Aortic smooth muscle cell (primary cell): ENCODE measurements around the gene NUBP1. TPM values are rescaled to one million over a fixed set of nuclear protein-coding genes. Genes with fewer than 3 reads are reported as not detected.

Source experiments
- total RNA-seq: library from RNA; depleted of rRNA; stranded (reverse); fragments of >200 nt; gene quantifications from 2 replicates; pipeline ENCODE4 v1.2.3, GENCODE V29; 2014

Gene NUBP1
- total RNA-seq, result 21.0 and 21.9 TPM in 2 replicates

DNA sequence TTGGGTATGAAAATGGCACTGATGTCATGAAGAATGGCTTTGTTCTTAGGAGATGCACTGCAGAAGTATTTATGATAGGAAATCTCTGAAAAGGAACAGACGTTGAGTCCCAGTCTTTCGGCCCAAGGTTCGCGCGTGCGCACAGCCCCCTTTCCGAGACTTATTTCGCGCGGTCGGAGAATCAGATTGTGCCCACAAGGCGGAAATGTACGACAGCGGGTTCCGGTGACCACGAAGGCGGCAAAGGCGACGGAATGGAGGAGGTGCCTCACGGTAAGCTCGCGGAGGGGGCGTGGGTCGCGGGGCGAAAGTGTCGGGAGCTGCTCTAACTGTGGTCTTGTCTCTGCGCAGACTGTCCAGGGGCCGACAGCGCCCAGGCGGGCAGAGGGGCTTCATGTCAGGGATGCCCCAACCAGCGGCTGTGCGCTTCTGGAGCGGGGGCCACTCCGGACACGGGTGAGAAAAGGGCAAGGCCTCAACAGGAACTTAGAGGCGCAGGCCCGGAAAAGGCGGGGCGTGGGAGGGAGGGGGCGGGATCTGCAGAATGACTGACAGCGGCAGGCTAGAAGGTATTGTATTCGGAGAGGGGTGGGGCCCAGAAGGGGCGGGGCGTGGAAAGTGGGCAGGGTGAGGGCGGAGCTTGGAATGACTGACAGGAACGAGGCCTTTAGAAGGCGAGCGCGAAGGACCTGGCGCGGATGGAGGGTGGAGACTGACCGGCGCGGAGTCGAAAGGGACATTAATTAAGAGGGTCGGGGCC is at the start of gene NUBP1:
TSS of gene NUBP1 (plus strand) at position 233 of the 760 bp plus-strand sequence. CDS start at position 255, 22 bp downstream.

DNA sequence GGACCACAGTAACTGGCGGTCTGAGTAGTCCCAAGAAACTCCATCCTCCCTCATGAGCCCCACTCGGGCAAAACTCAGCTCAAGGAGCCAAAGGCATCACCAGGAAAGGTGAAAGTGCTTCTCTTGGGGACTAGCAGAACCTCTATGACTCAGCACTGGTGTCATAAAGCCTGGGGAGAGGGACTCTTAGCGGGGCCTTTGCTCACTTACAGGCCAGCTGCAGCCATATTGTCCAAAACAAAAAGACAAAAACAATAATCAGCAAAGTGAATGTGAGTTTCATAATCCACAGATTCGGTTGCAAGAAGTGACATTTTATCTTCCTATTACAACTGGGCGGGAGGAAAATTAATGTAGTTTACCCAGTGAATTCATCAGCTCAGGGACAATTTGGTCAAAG is 48.8 kb upstream of the NUBP1 start, which contains the start of gene TEKT5:
TSS of gene TEKT5 (minus strand) at position 101 of the 400 bp plus-strand sequence. CDS start at position 44, 57 bp downstream.

DNA sequence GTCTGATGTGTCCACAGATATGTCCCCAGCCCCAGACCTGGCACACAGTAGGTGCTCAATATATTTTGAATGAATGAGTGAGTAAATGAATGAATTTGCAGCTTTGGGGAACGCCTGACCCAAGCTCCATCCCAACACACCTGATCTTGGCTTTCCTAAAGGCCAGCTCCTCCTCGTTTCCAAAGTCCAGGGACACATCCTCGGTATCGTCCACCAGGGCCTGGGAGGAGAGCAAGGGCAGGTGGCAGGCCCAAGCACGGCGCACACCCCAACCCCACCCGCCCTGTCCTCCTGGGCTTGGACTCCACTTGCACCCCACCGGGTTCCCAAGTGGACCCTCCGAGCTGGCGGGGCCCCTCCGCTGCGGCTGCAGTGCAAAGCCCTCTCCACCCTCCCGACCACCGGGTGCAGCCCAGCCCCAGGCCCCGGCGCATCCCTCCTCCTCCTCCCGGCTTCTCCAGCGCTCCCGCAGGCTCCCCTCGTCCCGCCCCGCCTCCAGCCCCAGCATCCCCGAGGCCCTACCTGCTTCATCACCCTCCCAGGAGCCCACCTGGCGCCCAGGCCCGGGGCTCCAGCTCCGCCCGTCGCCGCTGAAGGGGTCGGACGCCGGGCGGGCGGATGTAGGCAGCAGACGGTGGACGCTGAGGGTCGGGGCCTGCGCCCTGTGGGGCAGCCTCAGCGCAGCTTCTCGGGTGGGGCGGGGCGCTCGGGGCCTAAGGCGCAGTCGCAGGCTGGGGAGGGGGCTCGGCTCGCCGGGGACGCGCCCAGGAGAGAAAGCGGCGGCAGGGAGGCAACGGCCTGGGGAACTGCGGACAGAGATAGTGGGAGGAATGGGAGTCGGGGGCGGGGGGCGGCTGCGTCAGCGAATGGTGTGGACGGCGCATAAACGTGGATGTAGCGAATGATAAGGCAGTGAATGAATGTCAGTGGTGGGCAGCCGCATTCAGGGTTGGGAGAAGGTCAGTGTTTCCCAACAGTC is 74.6 kb downstream of the NUBP1 start, which contains the start of gene TVP23A:
TSS of gene TVP23A (minus strand) at position 832 of the 979 bp plus-strand sequence. CDS start at position 531, 301 bp downstream.

Other genes with a start within 250 kb of the NUBP1 start
- gene EMP2, start 163.2 kb upstream of the NUBP1 start, total RNA-seq, result 38.4 and 38.5 TPM in 2 replicates
- 0.12 TPM in 1 of 2 replicates, not detected in the other for gene TEKT5, start 48.9 kb upstream of the NUBP1 start, total RNA-seq
- 0.19 TPM in 1 of 2 replicates, not detected in the other for gene TVP23A, start 75.0 kb downstream of the NUBP1 start, total RNA-seq
- gene CIITA, start 133.4 kb downstream of the NUBP1 start, total RNA-seq, result under 0.01 and 0.31 TPM in 2 replicates
- gene DEXI, start 198.6 kb downstream of the NUBP1 start, total RNA-seq, result 45.4 and 50.1 TPM in 2 replicates
- gene CLEC16A, start 200.7 kb downstream of the NUBP1 start, total RNA-seq, result 15.5 and 16.7 TPM in 2 replicates